Measurements from ENCODE around the gene KCNA2. TPM values are rescaled to one million over a fixed set of nuclear protein-coding genes. Genes with fewer than 3 reads are reported as not detected.

Gene KCNA2
- total and polyA plus RNA-seq, 2 of the 4 experiments (the other 2 are of a cell fraction): not detected

DNA sequence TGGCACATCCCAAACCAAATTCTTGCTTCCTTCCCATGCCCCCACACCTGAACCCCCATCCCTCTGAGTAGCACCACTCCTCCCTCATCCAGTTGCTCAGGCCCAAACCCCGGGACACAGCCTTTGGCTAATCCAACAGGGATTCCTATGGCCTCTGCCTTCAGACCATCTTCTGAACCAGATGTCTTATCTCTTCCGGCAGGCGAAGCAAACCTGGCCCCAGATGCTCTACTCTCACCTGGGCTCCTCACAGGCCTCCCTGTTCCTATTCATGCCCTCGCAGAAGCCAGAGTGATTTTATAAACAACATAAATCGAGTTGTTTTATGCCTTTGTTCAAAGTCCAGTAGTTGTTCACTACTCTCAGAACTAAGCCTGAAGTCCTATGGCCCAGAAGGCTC is 12.5 kb upstream of the KCNA2 start:
- no peaks in the 10 kb centered on the region for H3K79me1 ChIP-seq (ENCODE audit: low read depth in 1 of 2, low read length in 2 of 2)
- POLR2A ChIA-PET (ENCODE audit: unreplicated experiment): no interaction called here
- H4K91ac ChIP-seq (ENCODE audit: insufficient read depth, low read depth, low read length): no peak overlapping the region
- H3K23ac ChIP-seq (ENCODE audit: low read depth, low read length): no peak overlapping the region
- no peak overlapping the region for H3K4me3 ChIP-seq (ENCODE audit: insufficient read depth, low read depth, low read length)
- TF ChIP-seq RFX5 (IDR thresholded peaks at IDR 0.05; ENCODE audit: low read depth, low read length) (no peak), CHD1 (IDR thresholded peaks at IDR 0.05; ENCODE audit: low read depth, low read length) (no peak), MAZ (IDR thresholded peaks at IDR 0.05; ENCODE audit: borderline replicate concordance, low read depth, low read length) (no peak), BHLHE40 (IDR thresholded peaks at IDR 0.05; ENCODE audit: low read depth, low read length) (no peak)
- TF ChIP-seq, protein P1, sequence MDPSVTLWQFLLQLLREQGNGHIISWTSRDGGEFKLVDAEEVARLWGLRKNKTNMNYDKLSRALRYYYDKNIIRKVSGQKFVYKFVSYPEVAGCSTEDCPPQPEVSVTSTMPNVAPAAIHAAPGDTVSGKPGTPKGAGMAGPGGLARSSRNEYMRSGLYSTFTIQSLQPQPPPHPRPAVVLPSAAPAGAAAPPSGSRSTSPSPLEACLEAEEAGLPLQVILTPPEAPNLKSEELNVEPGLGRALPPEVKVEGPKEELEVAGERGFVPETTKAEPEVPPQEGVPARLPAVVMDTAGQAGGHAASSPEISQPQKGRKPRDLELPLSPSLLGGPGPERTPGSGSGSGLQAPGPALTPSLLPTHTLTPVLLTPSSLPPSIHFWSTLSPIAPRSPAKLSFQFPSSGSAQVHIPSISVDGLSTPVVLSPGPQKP (IDR thresholded peaks at IDR 0.05; ENCODE audit: borderline replicate concordance, low read depth, low read length): no peak
- no peak overlapping the region for H3K27ac ChIP-seq (ENCODE audit: insufficient read depth, low read length)
- no peak overlapping the region for H3K18ac ChIP-seq (ENCODE audit: low read depth, low read length)
- dilution Hi-C loops (cut with HindIII; ENCODE audit: low sequenced_read_pairs, unreplicated experiment) (no loop called here), intact Hi-C loops (cut with micrococcal nuclease) (loop anchor here (1.0 kb wide), 1 partner anchor 148 kb away; no protein-coding TSS in a partner anchor), in situ Hi-C loops (cut with MboI; ENCODE audit: low sequenced_read_pairs) (no loop called here)
- DNase-seq: no peak
- WGBS, 2 experiments (ENCODE audit: extremely low coverage in 2 of 2, insufficient read length in 1 of 2): 83% methylated on average over 1 of the region's 5 CpGs; no CpG with 5 or more reads in 1 of the 2 experiments
- H2AFZ ChIP-seq (replicated peaks; ENCODE audit: low read length, poor library complexity): no peak overlapping the region
- no peak overlapping the region for H3K14ac ChIP-seq (replicated peaks; ENCODE audit: low read depth, low read length)
- no peak overlapping the region for H3K4ac ChIP-seq (ENCODE audit: low read depth, low read length)
- no peak overlapping the region for H2BK20ac ChIP-seq (ENCODE audit: low read depth, low read length)
- H3K27me3 ChIP-seq (ENCODE audit: control insufficient read depth, insufficient read depth, low read length): peaks cover 24% of the 10 kb centered on the region
- H2BK15ac ChIP-seq (ENCODE audit: low read depth, low read length): no peak overlapping the region
- no peak overlapping the region for H4K8ac ChIP-seq (ENCODE audit: low read depth in 2 of 2, low read length in 2 of 2)
- H2AK5ac ChIP-seq (ENCODE audit: low read depth, low read length): no peak overlapping the region
- CTCF ChIA-PET: interaction anchor here (0.5 to 1.4 kb wide), 5 partner anchors 9 to 168 kb away, joined by 3 to 6 read pairs (median 3); partner anchors contain the start of gene KCNA2
- H2BK120ac ChIP-seq (ENCODE audit: low read depth, low read length): no peak overlapping the region
- no peaks in the 10 kb centered on the region for H3K36me3 ChIP-seq (ENCODE audit: control insufficient read depth, insufficient read depth, low read length)
- no peaks in the 10 kb centered on the region for H3K9me1 ChIP-seq (ENCODE audit: insufficient read depth, low read length)
- H2BK5ac ChIP-seq (ENCODE audit: low read depth, low read length, poor library complexity, severe bottlenecking): no peak overlapping the region
- no peak overlapping the region for H3K9ac ChIP-seq (ENCODE audit: low read depth, low read length)
- no peak overlapping the region for H4K5ac ChIP-seq (ENCODE audit: low read depth, low read length)
- no peak overlapping the region for H3K56ac ChIP-seq (ENCODE audit: extremely low read depth, insufficient read depth, low read length)
- ATAC-seq (ENCODE audit: low read depth): no peak
- no peak overlapping the region for H3K4me2 ChIP-seq (ENCODE audit: low read depth, low read length)
- H3K9me3 ChIP-seq (ENCODE audit: control insufficient read depth, insufficient read depth, low read length): no peaks in the 10 kb centered on the region
- no peaks in the 10 kb centered on the region for H3K4me1 ChIP-seq (ENCODE audit: control insufficient read depth, insufficient read depth, low read length)
- no peak overlapping the region for H2AK9ac ChIP-seq (replicated peaks; ENCODE audit: low read depth, low read length, poor library complexity)
- no peaks in the 10 kb centered on the region for H4K20me1 ChIP-seq (ENCODE audit: insufficient read depth, low read length)
- BruUV-seq (replicated peaks): no TSS peak

Data from IMR-90 (cell line).